Measurements from ENCODE around the gene VAV2.

The VAV2 gene

DNA sequence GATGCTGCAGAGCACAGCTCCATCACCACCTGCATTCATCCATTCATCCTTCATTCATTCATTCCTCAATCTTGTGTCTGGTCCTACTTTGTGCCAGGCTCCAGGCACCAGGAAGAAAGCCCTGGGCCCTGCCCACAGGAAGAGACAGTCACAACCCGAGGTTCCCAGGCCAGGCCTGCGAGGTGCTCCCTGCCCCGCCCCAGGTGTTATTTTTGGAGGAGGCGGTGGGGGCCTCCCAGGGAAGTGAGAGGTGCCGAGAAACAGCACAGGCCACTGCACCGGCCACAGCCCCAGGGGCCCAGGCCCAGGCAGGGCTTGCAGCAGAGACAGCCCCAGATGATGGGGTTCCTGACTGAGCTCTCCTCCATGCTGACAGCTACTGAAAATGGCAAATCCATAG is 33.4 kb downstream of the VAV2 start:
- TF ChIP-seq, protein P1, sequence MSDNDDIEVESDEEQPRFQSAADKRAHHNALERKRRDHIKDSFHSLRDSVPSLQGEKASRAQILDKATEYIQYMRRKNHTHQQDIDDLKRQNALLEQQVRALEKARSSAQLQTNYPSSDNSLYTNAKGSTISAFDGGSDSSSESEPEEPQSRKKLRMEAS (IDR thresholded peaks at IDR 0.05): no peak

DNA sequence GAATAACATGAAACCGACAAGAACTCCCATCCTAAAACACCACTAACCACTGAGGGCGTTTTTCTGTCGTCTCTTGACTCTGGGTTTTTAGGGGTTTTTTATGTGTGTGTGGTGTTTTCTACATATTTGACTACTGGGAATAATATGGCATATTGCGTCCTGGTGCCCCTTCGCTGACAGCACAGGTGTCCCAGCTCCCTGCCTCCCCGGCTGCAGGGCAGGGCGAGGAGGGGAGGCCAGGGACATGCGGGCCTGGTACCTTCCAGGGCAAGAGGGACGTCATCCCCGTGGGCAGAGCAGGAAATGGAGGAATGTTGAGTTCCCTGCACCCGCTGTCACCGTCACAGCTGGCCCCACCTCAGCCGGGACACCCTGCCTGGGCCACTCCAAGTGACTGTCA is 34.8 kb downstream of the VAV2 start:
- TF ChIP-seq, protein P2, sequence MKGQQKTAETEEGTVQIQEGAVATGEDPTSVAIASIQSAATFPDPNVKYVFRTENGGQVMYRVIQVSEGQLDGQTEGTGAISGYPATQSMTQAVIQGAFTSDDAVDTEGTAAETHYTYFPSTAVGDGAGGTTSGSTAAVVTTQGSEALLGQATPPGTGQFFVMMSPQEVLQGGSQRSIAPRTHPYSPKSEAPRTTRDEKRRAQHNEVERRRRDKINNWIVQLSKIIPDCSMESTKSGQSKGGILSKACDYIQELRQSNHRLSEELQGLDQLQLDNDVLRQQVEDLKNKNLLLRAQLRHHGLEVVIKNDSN (IDR thresholded peaks at IDR 0.05): no peak
- TF ChIP-seq CREB1 (IDR thresholded peaks at IDR 0.05; ENCODE audit: low read depth) (no peak), EGR1 (IDR thresholded peaks at IDR 0.05) (no peak), TAF1 (IDR thresholded peaks at IDR 0.05; ENCODE audit: low read depth) (no peak), FOXM1 (IDR thresholded peaks at IDR 0.05; ENCODE audit: borderline replicate concordance, low read depth) (no peak), EP300 (IDR thresholded peaks at IDR 0.05; ENCODE audit: borderline replicate concordance) (no peak), RAD21 (IDR thresholded peaks at IDR 0.05; ENCODE audit: low read depth) (no peak), ZBTB7A (IDR thresholded peaks at IDR 0.05; ENCODE audit: low read depth) (no peak), CEBPB (IDR thresholded peaks at IDR 0.05) (no peak), TCF12 (IDR thresholded peaks at IDR 0.05; ENCODE audit: low read depth) (no peak), TEAD4 (IDR thresholded peaks at IDR 0.05) (no peak), NFIC (IDR thresholded peaks at IDR 0.05) (no peak), YY1 (IDR thresholded peaks at IDR 0.05; ENCODE audit: low read depth) (no peak)
- TF ChIP-seq, protein P3, sequence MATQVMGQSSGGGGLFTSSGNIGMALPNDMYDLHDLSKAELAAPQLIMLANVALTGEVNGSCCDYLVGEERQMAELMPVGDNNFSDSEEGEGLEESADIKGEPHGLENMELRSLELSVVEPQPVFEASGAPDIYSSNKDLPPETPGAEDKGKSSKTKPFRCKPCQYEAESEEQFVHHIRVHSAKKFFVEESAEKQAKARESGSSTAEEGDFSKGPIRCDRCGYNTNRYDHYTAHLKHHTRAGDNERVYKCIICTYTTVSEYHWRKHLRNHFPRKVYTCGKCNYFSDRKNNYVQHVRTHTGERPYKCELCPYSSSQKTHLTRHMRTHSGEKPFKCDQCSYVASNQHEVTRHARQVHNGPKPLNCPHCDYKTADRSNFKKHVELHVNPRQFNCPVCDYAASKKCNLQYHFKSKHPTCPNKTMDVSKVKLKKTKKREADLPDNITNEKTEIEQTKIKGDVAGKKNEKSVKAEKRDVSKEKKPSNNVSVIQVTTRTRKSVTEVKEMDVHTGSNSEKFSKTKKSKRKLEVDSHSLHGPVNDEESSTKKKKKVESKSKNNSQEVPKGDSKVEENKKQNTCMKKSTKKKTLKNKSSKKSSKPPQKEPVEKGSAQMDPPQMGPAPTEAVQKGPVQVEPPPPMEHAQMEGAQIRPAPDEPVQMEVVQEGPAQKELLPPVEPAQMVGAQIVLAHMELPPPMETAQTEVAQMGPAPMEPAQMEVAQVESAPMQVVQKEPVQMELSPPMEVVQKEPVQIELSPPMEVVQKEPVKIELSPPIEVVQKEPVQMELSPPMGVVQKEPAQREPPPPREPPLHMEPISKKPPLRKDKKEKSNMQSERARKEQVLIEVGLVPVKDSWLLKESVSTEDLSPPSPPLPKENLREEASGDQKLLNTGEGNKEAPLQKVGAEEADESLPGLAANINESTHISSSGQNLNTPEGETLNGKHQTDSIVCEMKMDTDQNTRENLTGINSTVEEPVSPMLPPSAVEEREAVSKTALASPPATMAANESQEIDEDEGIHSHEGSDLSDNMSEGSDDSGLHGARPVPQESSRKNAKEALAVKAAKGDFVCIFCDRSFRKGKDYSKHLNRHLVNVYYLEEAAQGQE (IDR thresholded peaks at IDR 0.05; ENCODE audit: low read depth): no peak
- TF ChIP-seq, protein P1 (IDR thresholded peaks at IDR 0.05): no peak

DNA sequence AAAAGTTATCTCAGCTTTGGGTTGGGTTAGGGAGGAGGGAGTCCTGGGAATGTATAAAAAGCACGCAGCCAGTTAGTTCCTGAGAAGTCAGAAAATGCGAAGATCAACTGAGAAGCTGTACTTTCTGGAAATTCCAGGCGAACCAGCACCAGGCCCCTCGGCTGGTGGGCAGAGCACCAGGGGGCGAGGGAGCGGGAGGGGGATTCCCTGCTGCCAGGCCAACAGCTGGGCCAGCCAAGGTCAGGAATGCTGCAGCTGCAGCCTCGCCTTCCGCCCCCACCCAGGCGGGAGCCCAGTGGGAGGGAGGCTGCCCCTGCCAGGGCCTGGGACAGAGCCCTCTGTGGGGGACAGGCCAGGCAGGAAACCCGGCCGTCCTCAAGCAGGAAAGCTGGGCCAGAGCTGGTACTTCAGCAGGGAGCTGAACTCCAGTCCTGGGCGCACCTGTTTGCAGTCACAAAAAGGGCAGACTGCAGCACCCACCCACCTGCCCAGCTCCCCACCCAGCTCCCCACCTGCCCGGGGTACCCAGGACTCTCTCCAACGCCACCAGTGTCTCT is 35.5 kb downstream of the VAV2 start:
- TF ChIP-seq EGR1 (IDR thresholded peaks at IDR 0.05): peak; percentile 72; the same call in 1 of the 2 replicates
- TF ChIP-seq RAD21 (IDR thresholded peaks at IDR 0.05; ENCODE audit: low read depth): no peak
- TF ChIP-seq CEBPB (IDR thresholded peaks at IDR 0.05): no peak
- TF ChIP-seq, protein P2 (IDR thresholded peaks at IDR 0.05): no peak
- TF ChIP-seq EP300 (IDR thresholded peaks at IDR 0.05; ENCODE audit: borderline replicate concordance): 0 out of 2 replicates have a peak, but pooled peaks have one; percentile 21
- peak; percentile 43 for TF ChIP-seq TEAD4 (IDR thresholded peaks at IDR 0.05)
- TF ChIP-seq TAF1 (IDR thresholded peaks at IDR 0.05; ENCODE audit: low read depth): no peak
- peak; percentile 54 for TF ChIP-seq TCF12 (IDR thresholded peaks at IDR 0.05; ENCODE audit: low read depth)
- TF ChIP-seq FOXM1 (IDR thresholded peaks at IDR 0.05; ENCODE audit: borderline replicate concordance, low read depth): no peak

DNA sequence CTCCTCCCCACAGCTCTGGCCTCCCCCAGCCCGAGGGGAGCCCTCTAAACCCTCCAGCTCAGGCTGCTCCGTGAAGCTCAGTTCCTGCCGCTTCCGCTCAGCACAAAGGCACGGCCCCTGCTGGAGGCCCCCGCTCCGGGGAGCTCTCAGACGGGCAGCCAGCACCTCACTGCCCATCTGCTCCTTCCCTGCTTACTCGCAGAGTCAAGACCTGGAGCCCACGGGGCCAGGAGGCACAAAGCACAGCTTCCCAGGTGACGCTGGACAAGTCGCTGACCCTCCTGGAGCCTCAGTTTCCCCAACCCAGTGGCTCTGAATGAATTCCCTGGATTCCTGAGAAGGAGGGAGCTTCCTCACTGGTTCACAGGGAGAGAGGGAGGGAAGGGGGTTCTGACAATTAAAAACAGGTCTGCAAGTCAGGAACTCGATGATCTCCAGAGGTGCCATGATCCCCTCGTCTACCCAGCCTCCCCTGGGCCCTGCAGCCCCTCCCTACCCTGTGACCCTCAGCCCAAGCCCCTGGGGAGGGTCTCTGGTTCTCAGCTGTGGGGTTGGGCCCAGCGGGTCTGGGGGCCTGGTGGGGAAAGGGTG is 36.2 kb downstream of the VAV2 start:
- TF ChIP-seq CREB1 (IDR thresholded peaks at IDR 0.05; ENCODE audit: low read depth) (no peak), TEAD4 (IDR thresholded peaks at IDR 0.05) (no peak), CEBPB (IDR thresholded peaks at IDR 0.05) (no peak), EGR1 (IDR thresholded peaks at IDR 0.05) (no peak), YY1 (IDR thresholded peaks at IDR 0.05; ENCODE audit: low read depth) (no peak), RAD21 (IDR thresholded peaks at IDR 0.05; ENCODE audit: low read depth) (no peak), NFIC (IDR thresholded peaks at IDR 0.05) (no peak), TCF12 (IDR thresholded peaks at IDR 0.05; ENCODE audit: low read depth) (no peak), ZBTB7A (IDR thresholded peaks at IDR 0.05; ENCODE audit: low read depth) (no peak), EP300 (IDR thresholded peaks at IDR 0.05; ENCODE audit: borderline replicate concordance) (no peak), FOXM1 (IDR thresholded peaks at IDR 0.05; ENCODE audit: borderline replicate concordance, low read depth) (no peak), TAF1 (IDR thresholded peaks at IDR 0.05; ENCODE audit: low read depth) (no peak)
- TF ChIP-seq, protein P3 (IDR thresholded peaks at IDR 0.05; ENCODE audit: low read depth): no peak
- TF ChIP-seq, protein P1 (IDR thresholded peaks at IDR 0.05): no peak
- TF ChIP-seq, protein P2 (IDR thresholded peaks at IDR 0.05): no peak

DNA sequence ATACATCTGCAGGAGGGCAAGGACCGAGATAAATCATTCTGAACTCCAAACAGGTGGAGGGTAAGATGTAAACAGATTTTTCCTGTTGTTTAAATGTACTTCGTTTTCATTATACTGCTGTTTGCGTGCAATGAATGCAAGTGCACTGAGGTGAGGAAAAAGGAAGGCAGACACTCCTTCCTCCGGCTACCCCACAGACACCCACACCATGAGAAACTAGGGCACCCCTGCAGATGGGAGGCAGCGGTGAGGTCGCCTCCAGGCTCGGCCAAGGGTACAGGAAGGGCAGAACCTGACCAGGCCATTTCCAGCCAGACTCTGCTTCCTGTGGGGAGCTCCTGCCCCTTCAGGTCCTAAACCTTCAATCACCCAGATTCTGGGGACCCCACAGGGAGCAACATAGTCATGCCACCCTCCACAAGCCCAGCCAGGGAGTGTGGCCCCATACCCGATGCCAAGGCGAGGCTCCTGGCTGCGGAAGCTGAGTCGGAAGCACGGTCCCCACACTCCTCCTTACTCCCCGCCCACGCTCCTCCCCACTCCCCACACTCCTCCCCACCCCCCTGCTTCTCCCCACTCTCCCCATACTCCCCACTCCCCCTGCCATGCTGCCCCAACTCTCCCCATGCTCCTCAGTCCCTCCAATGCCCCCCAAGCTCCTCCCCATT is 37.1 kb downstream of the VAV2 start:
- TF ChIP-seq TEAD4 (IDR thresholded peaks at IDR 0.05): no peak
- TF ChIP-seq CREB1 (IDR thresholded peaks at IDR 0.05; ENCODE audit: low read depth): no peak
- no peak for TF ChIP-seq RAD21 (IDR thresholded peaks at IDR 0.05; ENCODE audit: low read depth)
- TF ChIP-seq EGR1 (IDR thresholded peaks at IDR 0.05): no peak
- TF ChIP-seq CEBPB (IDR thresholded peaks at IDR 0.05): no peak
- TF ChIP-seq FOXM1 (IDR thresholded peaks at IDR 0.05; ENCODE audit: borderline replicate concordance, low read depth): no peak
- no peak for TF ChIP-seq TCF12 (IDR thresholded peaks at IDR 0.05; ENCODE audit: low read depth)
- no peak for TF ChIP-seq TAF1 (IDR thresholded peaks at IDR 0.05; ENCODE audit: low read depth)
